HFF-Myc (cell line): ENCODE data around the gene MYLK.
A peak's percentile ranks its signal among the peaks of the same experiment; 100 is the strongest.
"Not testable (repeated sequence)": the region's sequence is repeated elsewhere in the genome, so short reads cannot be mapped to it uniquely, and the experiment has no call there.

Source experiments
- DNase-seq: peaks from one replicate; pipeline ENCODE4 v3.0.0-alpha.2; 2011; ENCODE audit warnings: low read depth; ENCODE audit errors: extremely low read depth
- H3K4me3 ChIP-seq: replicated peaks from 2 replicates; pipeline ENCODE4 v1.5.1; 2011; ENCODE audit warnings: low read depth, mild to moderate bottlenecking, control low read depth, low read length
- TF ChIP-seq, protein P1 (sequence below): IDR thresholded peaks from 2 replicates; pipeline ENCODE4 v1.5.1; 2012; ENCODE audit warnings: mild to moderate bottlenecking, low read depth, low read length, control low read depth; ENCODE audit errors: missing control alignments

Gene MYLK

DNA sequence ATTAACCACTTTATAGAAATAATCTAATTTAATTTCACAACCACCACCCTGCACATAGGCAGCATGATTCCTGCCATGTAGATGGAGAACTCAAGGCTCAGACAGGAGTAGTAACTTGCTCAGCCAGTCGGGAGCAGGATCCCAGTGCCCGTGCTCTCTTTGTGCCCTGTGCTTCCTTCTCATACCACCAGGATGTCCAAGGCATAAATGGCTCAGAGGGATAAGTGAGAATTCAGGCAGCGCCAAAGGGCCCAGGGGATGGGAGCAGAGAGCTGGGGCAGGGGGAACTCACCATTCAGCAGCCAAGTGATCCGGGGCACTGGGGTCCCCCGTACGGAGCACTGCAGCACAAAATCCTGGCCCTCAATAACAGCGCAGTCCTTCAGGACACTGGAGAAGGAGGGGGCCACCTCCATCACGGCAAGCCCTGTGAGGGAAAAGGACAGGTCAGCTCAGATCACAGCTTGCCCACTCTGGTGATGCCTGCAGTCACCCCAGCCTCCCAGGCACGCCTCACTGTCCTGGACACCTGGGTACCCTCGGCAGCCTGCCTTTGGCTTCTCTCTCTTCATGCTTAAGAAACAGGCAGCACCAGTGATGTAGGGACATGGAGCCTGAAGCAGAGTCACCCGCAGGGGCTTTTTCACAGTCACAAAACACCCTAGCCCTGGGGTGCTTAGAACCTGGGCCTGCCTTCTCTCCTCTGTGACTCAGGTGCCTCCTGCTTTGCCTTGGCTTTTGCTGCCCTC is 158.3 kb downstream of the MYLK start:
- TF ChIP-seq, protein P1, sequence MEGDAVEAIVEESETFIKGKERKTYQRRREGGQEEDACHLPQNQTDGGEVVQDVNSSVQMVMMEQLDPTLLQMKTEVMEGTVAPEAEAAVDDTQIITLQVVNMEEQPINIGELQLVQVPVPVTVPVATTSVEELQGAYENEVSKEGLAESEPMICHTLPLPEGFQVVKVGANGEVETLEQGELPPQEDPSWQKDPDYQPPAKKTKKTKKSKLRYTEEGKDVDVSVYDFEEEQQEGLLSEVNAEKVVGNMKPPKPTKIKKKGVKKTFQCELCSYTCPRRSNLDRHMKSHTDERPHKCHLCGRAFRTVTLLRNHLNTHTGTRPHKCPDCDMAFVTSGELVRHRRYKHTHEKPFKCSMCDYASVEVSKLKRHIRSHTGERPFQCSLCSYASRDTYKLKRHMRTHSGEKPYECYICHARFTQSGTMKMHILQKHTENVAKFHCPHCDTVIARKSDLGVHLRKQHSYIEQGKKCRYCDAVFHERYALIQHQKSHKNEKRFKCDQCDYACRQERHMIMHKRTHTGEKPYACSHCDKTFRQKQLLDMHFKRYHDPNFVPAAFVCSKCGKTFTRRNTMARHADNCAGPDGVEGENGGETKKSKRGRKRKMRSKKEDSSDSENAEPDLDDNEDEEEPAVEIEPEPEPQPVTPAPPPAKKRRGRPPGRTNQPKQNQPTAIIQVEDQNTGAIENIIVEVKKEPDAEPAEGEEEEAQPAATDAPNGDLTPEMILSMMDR: no peak
- no peak for DNase-seq
- no peak overlapping the region for H3K4me3 ChIP-seq

DNA sequence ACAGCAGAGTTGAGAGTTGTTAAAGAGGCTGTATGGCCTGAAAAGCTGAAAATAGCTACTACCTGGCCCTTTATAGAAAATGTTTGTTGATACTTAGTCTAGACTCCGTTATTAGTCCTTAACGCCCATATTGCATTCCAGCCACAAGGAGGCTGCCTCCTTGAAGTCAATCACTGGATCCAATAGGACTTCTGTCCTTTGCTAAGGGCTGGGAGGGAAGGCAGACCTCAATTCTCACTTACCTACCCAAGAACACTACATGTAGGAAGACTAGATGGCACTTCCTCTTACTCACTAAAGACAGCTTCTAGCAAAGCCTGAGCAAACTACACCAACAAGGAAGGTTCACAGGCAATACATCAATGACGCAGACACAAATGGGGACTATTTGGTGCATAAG is 159.8 kb downstream of the MYLK start:
- no peak for DNase-seq
- TF ChIP-seq, protein P1: peak; percentile 26
- no peak overlapping the region for H3K4me3 ChIP-seq

DNA sequence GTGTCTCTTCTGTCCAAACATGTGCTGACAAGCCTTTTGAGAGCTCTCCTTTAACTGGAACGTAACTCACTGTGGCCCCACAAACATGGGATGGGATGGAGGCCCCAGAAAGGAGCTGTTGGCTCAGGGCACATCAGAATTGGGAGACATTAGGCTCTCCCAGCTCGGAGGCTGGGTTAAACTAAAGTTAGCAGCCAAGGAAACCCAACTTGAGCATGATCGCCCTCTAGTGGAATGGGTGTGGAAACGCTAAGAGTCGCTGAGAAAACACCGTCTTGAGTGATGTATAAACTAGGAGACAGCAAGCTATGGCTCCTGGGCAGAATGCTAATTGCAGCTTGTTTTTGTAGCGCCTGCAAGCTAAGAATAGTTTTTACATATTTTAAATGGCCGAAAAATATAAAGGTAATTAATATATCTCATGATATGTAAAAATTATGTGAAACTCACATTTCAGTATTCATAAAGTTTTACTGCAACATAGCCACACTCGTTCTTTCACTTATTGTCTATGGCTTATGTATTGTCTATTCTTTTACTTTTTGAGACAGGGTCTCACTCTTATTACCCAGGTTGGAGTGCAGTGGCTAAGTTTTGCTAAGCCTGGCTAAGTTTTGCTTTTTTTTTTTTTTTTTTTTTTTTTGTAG is 160.5 kb downstream of the MYLK start:
- TF ChIP-seq, protein P1: peak; percentile 90
- DNase-seq: peak; percentile 78
- no peak overlapping the region for H3K4me3 ChIP-seq

DNA sequence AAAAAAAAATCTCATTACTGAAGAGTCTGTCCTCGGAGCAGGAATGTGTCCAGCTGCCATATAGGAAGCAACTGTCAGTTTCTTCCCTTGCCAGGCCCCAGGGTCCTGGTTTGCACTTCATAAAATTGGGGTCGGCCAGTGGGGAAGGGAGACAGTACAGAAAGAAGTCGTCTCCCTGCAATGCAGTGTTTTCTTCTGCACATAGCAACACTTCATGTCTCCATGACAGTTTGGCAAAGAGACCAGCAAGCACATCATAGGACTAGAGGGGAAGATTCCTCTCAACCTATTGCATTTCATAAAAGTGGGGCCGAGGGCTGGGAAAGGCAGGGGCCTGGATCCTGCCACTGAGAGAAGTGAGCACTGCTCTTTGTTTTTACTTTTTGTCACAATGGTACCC is 161.1 kb downstream of the MYLK start:
- no peak for DNase-seq
- no peak overlapping the region for H3K4me3 ChIP-seq
- TF ChIP-seq, protein P1: no peak

DNA sequence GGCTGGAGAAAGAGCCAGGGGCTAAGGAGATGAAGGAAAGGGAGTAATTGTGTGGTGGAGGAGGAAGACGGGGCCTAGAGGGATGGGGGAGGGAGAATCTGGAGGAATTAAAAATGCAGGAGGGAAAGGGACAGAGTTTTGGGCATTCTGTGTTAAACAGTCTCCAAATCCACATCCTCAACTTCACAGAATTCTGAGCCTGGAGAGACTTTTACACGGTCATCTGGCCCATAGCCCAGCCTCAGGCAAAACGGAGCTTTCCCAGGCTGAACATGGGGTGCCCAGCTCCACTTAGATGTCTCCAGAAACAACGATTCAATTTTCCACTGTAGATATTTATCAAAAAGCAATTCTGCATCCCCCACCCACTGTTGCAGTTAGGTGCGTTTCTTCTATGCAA is 161.7 kb downstream of the MYLK start:
- TF ChIP-seq, protein P1: no peak
- no peak for DNase-seq
- no peak overlapping the region for H3K4me3 ChIP-seq

DNA sequence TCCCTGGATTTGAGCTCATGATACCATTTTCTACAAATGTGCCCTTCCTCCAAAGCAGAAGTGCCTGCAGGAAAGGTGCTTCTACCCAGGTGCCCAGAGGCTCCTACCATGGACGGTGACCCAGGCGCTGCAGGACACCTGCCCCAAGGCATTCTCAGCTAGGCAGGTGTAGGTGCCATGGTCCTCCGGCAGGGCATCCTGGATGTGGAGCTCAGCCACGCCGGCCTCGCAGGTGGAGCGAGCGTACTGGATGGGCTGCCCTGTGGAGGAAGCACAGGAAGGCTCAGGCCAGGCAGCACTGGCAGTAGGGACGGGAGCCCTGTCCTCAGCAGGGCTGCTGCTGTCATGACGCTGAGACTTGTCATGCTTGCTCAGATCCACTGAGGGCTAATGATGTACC is 162.1 kb downstream of the MYLK start:
- no peak overlapping the region for H3K4me3 ChIP-seq
- no peak for DNase-seq
- TF ChIP-seq, protein P1: no peak

DNA sequence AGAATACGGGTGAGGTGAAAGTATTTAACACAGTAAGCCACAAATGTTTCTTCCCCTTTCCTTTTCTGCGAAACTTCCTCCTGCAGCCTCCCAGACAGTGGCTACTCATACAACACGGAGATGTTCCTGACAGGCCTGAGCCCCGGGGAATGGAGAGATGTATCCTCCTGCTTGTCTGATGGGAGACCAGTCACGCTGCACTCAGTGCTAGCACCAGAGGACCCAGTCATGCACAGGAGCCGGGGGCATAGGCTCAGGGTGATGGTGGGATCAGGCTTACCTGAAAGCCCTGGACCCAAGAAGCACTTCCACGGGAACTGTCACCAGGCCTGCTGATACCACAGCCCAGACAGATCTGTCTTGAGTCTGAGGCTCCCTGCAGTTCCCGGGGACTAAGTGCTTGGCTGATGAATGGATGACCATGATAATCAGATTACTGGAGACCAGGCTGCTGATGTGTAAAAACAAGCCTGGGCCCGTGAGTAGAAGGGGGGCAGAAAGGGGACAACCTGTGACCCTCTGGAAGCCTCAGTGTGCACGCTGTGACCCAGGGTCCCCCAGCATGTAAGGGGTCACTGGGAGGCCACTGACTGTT is 162.9 kb downstream of the MYLK start:
- not testable (repeated sequence) for DNase-seq, H3K4me3 ChIP-seq
